HG03025 (cell line): Measurements from ENCODE around the gene BATF2.

ENCODE experiments used
- ATAC-seq: cut with Tn5 transposase; IDR thresholded peaks from one replicate; pipeline ENCODE4 v1.9.1; 2021; ENCODE audit warnings: mild to moderate bottlenecking, moderate library complexity; ENCODE audit not compliant: unreplicated experiment, low FRiP score

BATF2 gene

DNA sequence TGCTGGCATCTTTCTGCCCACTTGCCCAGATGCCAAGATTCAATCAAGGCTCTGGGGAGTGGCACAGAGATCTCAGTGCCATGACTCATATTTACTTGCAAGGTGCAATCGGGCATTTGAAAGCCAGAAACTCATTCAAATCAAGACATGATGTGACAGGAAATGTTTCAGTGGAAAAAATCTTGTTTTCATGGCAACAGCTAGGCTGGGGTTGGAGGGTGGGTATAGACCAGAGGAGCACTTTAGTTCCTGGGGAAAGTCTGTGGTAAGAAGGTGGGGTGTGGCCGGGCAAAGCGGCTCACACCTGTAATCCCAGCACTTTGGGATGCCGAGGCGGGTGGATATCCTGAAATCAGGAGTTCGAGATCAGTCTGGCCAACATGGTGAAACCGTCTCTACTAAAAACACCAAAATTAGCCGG is 26.0 kb downstream of the BATF2 start:
- ATAC-seq = no peak

DNA sequence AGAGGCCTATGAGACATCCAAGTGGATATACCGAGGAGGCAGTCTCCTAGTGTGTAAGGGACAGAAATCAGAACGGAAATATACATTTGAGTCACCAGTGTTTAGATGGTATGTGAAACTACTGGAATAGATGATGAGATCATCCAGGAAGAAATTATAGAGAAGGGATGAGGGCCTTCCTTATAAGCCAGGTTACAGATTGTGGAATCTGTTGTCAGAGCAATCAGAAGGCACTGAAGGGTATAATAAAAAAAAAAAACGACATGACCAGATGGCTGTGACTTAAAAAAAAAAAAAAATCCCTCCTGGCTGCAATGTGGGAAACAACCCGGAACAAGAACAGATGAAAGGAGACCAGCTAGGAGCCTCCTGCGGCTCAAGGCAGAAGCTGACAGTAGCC is 27.6 kb downstream of the BATF2 start:
- ATAC-seq = no peak

DNA sequence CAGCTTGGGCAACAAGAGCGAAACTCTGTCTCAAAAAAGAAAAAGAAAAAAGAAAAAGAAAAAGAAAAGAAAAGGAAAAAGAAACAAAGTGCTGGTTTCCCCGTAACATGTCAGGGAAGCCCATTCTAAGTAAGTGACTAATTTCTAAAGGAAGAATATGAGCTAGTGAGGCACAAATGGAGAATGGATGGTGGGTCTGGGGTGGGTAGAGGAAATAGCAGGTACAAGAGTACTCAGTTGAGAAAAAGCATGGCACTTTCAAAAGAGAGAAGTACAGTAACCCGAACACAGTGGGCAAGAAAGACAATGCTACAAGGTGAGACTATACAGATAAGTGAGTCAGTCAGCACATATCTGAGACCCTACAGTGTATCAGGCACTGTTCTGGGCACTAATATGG is 29.4 kb downstream of the BATF2 start:
- no peak for ATAC-seq

DNA sequence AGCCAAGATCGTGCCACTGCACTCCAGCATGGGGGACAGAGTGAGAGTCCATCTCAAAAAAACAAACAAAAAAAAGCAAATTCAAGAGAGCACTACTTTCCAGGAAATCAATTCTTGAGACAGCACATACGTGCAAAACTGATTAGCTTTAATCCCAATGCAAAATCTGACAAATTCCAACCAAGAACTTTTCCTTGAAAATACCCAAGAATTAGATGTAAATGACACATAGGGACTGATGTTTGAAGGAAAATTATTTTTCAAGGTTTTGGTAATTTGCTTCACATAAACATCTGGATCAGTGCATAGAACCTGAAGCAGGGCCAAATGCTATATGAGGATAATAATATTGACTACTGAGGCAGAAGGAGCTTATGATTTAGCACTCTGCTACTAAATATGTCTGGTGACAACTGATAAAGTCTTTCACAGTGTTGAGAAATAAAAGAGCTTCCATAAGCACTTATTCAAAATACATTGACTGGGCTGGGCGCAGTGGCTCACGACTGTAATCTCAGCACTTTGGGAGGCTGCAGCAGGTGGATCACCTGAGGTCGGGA is 33.6 kb downstream of the BATF2 start:
- no peak for ATAC-seq

DNA sequence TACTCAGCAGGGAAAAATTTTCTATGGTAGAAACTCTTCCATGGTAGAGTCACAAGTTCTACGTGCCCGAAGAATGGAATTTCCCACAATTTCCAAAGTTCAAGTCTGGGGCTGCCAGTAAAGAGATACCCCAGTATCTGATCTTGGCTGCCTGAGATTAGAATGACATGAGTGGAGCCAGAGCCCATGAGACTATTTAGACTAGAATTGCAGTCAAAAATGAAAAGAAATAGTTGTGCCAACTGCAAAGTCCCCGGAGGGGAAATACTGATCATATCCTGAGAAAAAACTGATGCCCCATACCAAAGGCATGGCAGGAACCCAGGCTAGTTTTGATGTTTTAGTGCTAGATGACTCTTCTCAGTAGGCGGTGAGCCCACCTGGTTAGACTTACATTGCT is 36.1 kb downstream of the BATF2 start:
- no peak for ATAC-seq

DNA sequence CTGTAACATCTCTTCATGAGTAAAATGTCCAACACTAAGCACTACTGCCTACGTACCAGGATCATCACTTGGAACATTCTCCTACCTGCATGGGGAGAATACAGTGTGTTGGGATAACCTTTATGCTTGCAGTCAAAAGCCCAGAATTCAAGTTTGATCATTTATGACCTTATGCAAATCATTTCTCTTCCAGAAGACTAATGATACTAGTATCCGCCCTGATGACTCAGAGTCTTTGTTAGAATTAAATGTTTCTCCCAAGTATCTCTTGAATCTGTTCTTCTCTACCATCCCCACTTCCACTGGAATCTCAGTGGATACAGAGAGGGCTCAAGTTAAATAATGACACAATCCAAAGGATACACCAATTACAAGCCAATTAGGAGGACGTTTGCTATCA is 37.3 kb downstream of the BATF2 start:
- ATAC-seq = no peak

DNA sequence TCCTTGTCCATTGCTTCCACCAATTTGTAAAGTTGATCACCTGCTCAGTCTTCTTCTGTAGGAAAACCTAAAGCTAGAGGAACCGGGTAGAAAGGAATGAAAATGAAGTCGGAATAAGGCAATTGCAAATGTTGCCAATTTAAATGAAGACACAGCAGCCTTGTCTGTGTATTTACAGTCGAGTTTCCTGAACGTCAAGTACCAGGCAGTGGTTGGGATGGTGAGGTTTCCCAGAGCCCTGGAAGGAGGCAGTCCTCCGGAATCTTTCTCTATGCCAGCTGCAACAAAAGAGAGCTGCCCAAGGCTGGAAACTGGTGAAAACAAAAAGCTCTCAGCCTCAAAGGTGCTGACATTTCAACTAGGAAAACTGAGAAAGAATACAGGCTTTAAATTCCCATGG is 42.6 kb downstream of the BATF2 start:
- ATAC-seq = no peak

DNA sequence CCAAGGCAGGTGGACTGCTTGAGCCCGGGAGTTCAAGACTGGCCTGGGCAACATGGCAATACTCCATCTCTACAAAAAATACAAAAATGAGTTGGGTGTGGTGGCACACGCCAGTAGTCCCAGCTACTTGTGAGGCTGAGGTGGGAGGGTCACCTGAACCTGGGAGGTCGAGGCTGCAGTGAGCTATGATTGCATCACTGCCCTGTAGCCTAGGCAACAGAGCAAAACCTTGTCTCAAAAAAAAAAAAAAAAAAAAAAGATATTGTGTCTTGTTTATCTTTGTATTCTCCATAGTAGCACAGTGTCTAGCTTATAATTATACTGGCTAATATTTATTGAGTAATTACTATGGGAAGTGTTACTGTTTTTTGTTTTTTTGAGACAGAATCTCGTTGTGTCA is 45.2 kb downstream of the BATF2 start:
- ATAC-seq = no peak

DNA sequence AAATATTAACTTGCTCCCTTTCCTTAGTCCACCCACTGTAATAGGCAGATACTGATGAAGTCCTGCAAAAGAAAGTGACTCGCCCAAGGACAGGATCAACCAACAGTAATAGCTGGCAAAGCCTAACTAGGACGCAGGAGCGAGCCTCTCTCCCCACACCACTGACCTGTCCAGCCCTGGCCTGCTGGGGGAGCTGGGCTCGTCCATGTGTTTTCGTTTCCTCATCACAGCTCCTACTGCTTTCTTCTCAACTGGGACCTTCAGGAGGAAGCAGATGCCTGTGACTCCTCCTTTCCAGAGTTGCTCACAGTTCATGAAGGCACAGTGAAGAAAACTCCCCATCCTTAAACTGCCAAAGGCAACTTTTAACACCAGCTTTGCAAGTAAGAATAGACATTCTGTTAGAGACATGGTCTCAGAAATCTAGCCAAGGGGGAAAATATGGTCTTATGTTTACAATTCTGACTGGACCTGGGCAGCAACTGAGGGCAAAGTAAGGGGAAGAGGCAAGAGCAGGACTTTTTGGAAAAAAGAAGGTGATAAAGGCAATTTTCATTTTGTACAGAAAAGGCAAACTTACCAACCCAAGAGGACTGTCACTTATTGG is 49.5 kb downstream of the BATF2 start:
- ATAC-seq = no peak
